Hepatocyte (in vitro differentiated cells): ENCODE data around the gene HOXA1.

ENCODE experiments used
- CTCF ChIP-seq: fragments of 200-600 bp; sonication (generic); IDR thresholded peaks from 2 replicates; pipeline ENCODE4 v1.5.1; 2016; ENCODE audit warnings: antibody characterized with exemption, mild to moderate bottlenecking; ENCODE audit not compliant: poor library complexity
- EZH2 ChIP-seq: fragments of 200-600 bp; sonication (generic); IDR thresholded peaks from 2 replicates; pipeline ENCODE4 v1.6.1; 2016; ENCODE audit warnings: antibody characterized with exemption, mild to moderate bottlenecking, borderline replicate concordance
- EZH2phosphoT487 ChIP-seq: fragments of 200-600 bp; sonication (generic); IDR thresholded peaks from one replicate; pipeline ENCODE4 v1.6.1; 2018; ENCODE audit warnings: antibody characterized with exemption, mild to moderate bottlenecking, low read depth, moderate library complexity; ENCODE audit not compliant: unreplicated experiment, severe bottlenecking

- no peak for TF ChIP-seq CTCF
- TF ChIP-seq EZH2: no peak
- no peak for TF ChIP-seq EZH2phosphoT487
These were observed 4.9 kb upstream of the HOXA1 start for GRCh38 chr7:27100694-27101170.
